NK-92 (cell line): ENCODE measurements around the gene GOPC.

Experiments
- DNase-seq: peaks from one replicate; lab custom pipeline; 2025; ENCODE audit not compliant: unreplicated experiment; lab: John Stamatoyannopoulos, UW

Gene GOPC

GRCh38 chr6:117550078-117550600 lies 52.2 kb downstream of the GOPC start:
- DNase-seq, result no peak

GRCh38 chr6:117549611-117550010 lies 52.7 kb downstream of the GOPC start:
- DNase-seq, result no peak

DNA sequence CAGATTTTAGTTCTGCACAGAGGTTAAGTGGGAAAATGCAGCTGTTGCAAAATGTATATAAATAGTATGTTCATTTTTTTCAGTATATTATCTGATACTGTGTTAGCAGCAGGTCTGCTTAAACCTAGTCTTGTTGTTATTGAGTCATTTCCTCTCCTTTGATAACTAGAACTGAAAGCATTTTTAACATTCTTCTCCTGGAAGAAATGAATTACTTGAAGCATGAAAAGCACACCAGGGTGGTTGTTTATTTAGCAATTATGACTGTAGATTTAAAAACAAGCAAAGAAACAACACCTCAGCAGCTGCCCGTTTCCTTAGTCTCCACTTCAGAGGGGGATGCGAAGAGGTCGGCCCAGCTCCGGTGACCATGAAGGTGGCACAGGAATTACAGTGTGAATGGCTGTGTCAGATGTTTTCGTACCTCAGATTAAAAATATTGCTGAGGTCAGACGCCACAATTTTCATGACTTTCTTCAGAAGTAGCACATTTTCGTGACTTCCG lies 53.5 kb downstream of the GOPC start:
- DNase-seq, result no peak

DNA sequence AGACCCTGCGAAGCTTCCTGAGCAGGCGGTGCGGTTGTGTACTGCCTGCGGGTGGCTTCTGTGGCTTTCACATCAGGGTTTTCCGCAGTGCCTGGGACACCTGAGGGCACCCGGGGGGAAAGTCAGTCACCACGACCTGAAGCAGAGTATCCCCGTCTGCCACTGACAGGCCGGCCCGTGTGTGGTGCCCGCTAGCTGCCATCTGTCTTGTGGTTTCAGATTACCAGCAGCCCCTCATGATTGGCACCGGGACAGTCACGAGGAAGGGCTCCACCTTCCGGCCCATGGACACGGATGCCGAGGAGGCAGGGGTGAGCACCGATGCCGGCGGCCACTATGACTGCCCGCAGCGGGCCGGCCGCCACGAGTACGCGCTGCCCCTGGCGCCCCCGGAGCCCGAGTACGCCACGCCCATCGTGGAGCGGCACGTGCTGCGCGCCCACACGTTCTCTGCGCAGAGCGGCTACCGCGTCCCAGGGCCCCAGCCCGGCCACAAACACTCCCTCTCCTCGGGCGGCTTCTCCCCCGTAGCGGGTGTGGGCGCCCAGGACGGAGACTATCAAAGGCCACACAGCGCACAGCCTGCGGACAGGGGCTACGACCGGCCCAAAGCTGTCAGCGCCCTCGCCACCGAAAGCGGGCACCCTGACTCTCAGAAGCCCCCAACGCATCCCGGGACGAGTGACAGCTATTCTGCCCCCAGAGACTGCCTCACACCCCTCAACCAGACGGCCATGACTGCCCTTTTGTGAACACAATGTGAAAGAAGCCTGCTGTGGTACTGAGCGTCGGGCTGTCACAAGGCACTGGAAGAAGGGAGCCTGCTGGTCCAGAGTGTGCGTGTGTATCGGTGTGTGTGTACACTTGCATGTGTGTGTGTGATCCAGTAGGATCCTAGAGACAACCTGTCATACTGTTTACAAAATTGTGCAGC lies 54.4 kb downstream of the GOPC start:
- DNase-seq, result no peak

- DNase-seq, result no peak
Observed at GRCh38 chr6:117546674-117547073, 55.6 kb downstream of the GOPC start.

DNA sequence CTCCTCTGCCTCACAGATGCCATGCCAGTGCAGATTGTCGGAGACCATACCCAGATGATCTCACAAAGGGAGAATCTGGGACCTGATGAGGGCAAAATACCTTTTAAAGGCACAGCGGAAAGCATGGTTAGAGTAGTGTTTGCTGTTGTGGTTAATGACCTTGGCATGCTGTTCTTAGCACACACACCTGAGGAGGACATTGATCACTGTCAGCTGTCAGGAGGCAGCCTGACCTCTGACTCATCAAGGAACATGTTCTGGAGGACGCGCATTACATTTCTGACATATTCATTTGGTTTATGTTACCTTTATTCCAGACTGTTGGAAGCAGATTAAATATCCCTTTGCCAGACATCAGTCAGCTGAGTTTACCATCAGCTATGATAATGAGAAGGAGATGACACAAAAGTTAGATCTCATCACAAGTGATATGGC lies 57.1 kb downstream of the GOPC start:
- DNase-seq, result no peak

DNA sequence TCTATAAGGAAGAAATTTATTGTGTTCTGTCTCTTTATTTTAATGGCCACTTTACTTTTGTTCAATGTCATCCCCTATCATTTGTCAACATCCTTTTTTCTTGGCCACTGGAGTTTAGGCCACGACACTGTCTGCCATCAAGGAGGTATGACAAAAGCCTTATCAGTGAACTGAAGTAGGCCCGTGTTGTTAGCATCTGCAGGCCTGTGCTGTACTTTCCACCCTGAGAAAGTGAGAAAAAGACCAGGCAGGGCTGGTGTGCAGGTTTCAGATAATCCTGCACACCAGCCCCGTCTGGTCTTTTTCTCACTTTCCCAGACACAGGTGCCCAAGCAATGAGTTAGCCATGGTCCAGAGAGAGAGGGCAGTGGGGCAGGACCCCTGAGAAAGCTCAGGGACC lies 57.6 kb downstream of the GOPC start:
- DNase-seq, result no peak

DNA sequence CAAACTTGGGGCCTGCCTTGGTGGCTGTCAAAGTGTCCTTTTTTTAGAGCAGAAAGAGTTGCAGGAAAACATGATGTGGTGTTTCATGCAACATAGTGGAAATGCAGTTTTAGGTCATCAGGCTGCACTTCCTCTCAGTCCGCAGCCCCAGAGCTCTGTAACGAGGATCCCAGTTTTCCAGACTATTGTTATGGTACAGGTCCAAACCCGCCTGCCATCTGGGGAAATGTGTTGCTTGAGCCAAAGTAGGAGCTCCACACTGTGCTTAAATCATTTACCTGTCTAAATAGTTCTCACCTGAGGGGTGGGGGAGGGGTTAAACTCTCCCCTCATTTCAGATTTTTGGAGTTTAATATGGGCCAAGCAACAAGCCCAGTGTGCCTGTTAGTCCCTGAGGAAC lies 59.8 kb downstream of the GOPC start:
- no peak for DNase-seq

DNA sequence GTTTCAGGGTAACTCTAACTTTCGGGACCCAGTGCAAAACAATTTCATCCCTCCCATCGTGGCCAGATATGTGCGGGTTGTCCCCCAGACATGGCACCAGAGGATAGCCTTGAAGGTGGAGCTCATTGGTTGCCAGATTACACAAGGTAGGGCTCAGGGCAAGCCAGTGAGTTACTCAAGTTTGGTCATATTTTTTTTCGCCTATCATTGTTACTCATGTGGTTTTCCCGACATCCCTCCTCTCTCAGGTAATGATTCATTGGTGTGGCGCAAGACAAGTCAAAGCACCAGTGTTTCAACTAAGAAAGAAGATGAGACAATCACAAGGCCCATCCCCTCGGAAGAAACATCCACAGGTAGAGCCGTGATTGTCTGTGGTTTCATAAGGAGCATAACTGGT lies 61.6 kb downstream of the GOPC start:
- no peak for DNase-seq

DNA sequence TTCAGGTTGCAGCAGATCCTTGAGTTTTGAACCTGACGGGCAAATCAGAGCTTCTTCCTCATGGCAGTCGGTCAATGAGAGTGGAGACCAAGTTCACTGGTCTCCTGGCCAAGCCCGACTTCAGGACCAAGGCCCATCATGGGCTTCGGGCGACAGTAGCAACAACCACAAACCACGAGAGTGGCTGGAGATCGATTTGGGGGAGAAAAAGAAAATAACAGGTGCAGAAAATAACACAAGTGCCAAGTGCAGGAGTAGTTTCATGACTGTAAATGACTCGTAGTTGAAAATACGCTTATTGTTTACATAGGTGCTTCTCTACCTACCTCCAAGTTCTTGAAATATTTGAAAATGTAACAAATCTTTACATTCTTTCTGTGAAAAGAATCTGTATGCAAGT lies 63.7 kb downstream of the GOPC start:
- DNase-seq, result no peak

DNA sequence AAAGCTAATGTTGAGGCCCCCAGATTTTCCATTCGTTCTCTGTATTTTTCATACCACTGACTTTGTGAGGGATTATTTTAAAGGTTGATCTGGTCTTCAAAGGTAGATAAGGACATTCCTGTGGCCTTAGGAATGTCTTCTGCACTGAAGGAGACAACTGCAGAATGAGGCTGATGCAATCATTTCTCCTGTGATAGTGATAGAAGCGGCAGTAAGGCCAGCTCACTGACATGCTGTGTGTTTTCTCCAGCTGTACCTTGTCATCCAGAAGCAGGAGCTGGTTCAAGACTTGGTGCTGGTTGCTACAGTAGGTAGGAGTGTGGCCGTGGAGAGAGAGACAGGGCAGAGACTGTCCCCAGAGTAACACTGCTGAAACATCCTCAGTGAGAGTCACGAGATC lies 66.0 kb downstream of the GOPC start:
- no peak for DNase-seq

- DNase-seq, result no peak
Observed at GRCh38 chr6:117534974-117535373, 67.3 kb downstream of the GOPC start.

DNA sequence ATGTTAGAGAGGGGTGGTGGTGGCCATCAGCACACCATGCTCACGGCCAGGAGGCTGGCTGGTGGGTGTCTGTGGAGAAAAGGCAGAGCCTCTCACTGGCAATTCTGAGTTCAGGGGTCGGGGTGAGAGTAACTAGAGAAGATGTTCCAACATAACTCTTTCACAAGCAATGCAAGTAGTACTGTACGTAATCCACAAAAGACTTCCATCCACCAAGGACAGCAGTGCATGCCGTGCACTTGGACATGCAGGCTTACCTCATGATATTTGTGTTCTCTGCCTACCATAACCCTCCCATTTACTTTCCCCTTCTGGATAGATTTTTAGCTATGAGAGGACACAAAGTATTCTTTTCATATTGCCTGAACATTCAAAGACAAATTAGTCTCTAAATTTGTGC lies 68.5 kb downstream of the GOPC start:
- DNase-seq, result no peak

- DNase-seq, result no peak
Observed at GRCh38 chr6:117531809-117532725, 70.2 kb downstream of the GOPC start.

- no peak for DNase-seq
Observed at GRCh38 chr6:117531346-117531745, 71.0 kb downstream of the GOPC start.

GRCh38 chr6:117530467-117531242 lies 71.7 kb downstream of the GOPC start:
- DNase-seq, result no peak

DNA sequence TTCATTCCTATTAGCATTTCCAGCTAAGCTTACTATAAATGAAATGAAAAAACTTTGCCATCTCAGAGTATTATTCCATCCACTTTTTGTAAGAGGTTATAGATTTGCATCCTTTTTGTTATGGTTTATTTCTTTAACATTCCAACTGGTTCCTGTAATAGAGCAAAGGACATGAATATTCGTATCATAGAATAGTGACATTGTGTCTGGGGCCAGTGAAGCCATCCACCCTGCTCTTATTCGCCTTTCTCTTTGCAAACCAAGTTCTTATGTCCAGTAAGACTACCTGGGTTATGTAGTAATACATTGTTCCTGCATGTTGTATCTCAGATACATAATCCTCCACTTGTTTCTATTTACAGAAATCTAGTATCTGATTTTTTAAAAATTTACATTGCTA lies 76.7 kb downstream of the GOPC start:
- no peak for DNase-seq

DNA sequence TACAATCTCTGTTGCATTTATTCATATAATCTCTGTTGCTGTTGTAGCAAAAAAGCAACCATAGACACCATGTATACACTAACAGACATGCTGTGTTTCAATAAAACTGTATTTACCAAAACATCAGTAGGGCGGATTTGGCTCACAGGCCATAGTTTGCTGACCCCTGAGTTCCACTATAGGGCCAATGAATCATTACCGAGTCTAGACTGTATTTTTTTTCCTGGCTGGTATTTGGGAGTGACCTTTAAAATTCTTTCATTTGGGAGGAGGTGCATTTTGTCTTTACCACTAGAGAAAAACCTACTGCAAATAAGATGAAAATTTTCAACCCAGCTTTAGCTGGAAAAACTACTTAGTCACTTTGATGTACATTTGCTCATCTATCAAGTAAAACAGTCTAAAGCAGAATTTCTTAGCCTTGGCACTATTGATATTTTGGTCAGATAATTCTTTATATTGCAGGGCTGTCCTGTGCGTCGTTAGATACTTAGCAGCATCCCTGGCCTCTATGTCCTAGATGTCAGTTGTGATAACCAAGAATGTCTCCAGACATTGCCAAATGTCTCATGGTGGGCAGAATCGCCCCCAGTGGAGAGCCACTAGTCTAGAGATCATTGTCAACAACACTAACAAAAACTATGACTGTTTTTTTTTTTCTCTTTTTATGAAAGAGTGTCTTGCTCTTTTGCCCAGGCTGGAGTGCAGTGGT lies 80.4 kb downstream of the GOPC start:
- no peak for DNase-seq

GRCh38 chr6:117520603-117521395 lies 81.5 kb downstream of the GOPC start:
- no peak for DNase-seq
